Smooth muscle cell (in vitro differentiated cells): ENCODE measurements around the gene HERC6. TPM values are rescaled to one million over a fixed set of nuclear protein-coding genes. Genes with fewer than 3 reads are reported as not detected.

ENCODE experiments used
- DNase-seq: peaks from one replicate; lab custom pipeline; 2025; ENCODE audit not compliant: unreplicated experiment; lab: John Stamatoyannopoulos, UW
- H2AFZ ChIP-seq: fragments of 200-600 bp; sonication (generic); 2 replicates; pipeline ENCODE4 v1.6.0; 2016; ENCODE audit warnings: antibody characterized with exemption, low read depth, mild to moderate bottlenecking
- H3F3A ChIP-seq: fragments of 200-600 bp; sonication (generic); 2 replicates; pipeline ENCODE4 v1.6.0; 2017; ENCODE audit warnings: antibody characterized with exemption, low read depth
- H3K27ac ChIP-seq: fragments of 200-600 bp; sonication (generic); 2 replicates; pipeline ENCODE4 v1.5.1; 2016; ENCODE audit warnings: low read depth, mild to moderate bottlenecking
- H3K27me3 ChIP-seq: fragments of 200-600 bp; sonication (generic); 2 replicates; pipeline ENCODE4 v1.6.1; 2016; ENCODE audit warnings: low read depth, mild to moderate bottlenecking
- H3K36me3 ChIP-seq: fragments of 200-600 bp; sonication (generic); 2 replicates; pipeline ENCODE4 v1.5.1; 2016; ENCODE audit warnings: low read depth
- H3K4me1 ChIP-seq: fragments of 200-600 bp; sonication (generic); 2 replicates; pipeline ENCODE4 v1.5.1; 2016; ENCODE audit warnings: low read depth
- H3K4me2 ChIP-seq: fragments of 200-600 bp; sonication (generic); 2 replicates; pipeline ENCODE4 v1.6.0; 2016; ENCODE audit warnings: mild to moderate bottlenecking
- H3K4me3 ChIP-seq: fragments of 200-600 bp; sonication (generic); 2 replicates; pipeline ENCODE4 v1.5.1; 2016; ENCODE audit warnings: mild to moderate bottlenecking
- H3K79me2 ChIP-seq: fragments of 200-600 bp; sonication (generic); 2 replicates; pipeline ENCODE4 v1.6.0; 2016; ENCODE audit warnings: low read depth, mild to moderate bottlenecking
- H3K9ac ChIP-seq: fragments of 200-600 bp; sonication (generic); 2 replicates; pipeline ENCODE4 v1.6.0; 2016; ENCODE audit warnings: low read depth
- H3K9me3 ChIP-seq: fragments of 200-600 bp; sonication (generic); replicated peaks from 2 replicates; pipeline ENCODE4 v1.5.1; 2016; ENCODE audit warnings: low read depth
- H4K20me1 ChIP-seq: fragments of 200-600 bp; sonication (generic); 2 replicates; pipeline ENCODE4 v1.6.0; 2016; ENCODE audit warnings: low read depth
- WGBS: methylation state at CpG from one replicate; pipeline ENCODE4 v1.1.7; 2016; ENCODE audit warnings: low lambda C conversion rate; 5-methylcytosine and 5-hydroxymethylcytosine counted together
- polyA plus RNA-seq: library from polyadenylated mRNA; unstranded; fragments of >200 nt; fragmentation: Nextera tagmentation; extraction: Ambion mirVana; gene quantifications from 2 replicates; pipeline ENCODE4 v1.2.1, GENCODE V29; 2016
- total RNA-seq: library from RNA; depleted of rRNA; stranded (reverse); fragments of >200 nt; gene quantifications from 2 replicates; pipeline ENCODE4 v1.2.3, GENCODE V29; 2014
- TF ChIP-seq, protein P1 (sequence below): fragments of 200-600 bp; sonication (generic); IDR thresholded peaks from 2 replicates; pipeline ENCODE4 v1.5.1; 2017; ENCODE audit warnings: borderline replicate concordance, mild to moderate bottlenecking, antibody characterized with exemption; ENCODE audit not compliant: insufficient read depth, poor library complexity, severe bottlenecking

HERC6 gene
- total and polyA plus RNA-seq, 2 experiments from 2014 or later, result 0.39 to 0.45 TPM

DNA sequence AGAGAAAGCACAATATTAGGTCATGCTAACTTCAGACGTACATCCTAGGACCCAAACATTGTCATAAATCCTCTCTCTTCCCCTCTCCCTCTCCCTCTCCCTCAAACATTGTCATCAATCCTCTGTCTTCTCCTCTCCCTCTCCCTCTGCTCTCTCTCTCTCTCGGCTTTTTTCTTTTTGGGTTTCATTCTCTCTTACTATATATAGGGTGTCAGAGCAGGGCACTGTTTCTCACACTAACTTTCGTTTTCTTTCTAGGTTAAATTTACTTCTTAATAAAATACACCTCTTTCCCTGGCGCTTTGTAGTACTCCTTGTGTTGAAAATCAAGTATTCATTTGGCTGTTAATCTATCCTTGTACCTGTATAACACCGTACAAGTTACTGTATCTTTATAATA is 41.2 kb downstream of the HERC6 start:
- Histone ChIP-seq H3F3A (no peaks in the 10 kb centered on the region), H3K4me2 (no peak overlapping the region), H3K36me3 (no peaks in the 10 kb centered on the region), H3K27ac (no peak overlapping the region), H3K4me3 (no peak overlapping the region), H4K20me1 (no peaks in the 10 kb centered on the region), H3K4me1 (no peaks in the 10 kb centered on the region), H3K79me2 (no peaks in the 10 kb centered on the region), H3K27me3 (no peaks in the 10 kb centered on the region), H2AFZ (no peak overlapping the region), H3K9ac (no peak overlapping the region), H3K9me3 (no peaks in the 10 kb centered on the region)
- 92% methylated on average over 5 of the region's 5 CpGs for WGBS
- no peak for DNase-seq
- TF ChIP-seq, protein P1, sequence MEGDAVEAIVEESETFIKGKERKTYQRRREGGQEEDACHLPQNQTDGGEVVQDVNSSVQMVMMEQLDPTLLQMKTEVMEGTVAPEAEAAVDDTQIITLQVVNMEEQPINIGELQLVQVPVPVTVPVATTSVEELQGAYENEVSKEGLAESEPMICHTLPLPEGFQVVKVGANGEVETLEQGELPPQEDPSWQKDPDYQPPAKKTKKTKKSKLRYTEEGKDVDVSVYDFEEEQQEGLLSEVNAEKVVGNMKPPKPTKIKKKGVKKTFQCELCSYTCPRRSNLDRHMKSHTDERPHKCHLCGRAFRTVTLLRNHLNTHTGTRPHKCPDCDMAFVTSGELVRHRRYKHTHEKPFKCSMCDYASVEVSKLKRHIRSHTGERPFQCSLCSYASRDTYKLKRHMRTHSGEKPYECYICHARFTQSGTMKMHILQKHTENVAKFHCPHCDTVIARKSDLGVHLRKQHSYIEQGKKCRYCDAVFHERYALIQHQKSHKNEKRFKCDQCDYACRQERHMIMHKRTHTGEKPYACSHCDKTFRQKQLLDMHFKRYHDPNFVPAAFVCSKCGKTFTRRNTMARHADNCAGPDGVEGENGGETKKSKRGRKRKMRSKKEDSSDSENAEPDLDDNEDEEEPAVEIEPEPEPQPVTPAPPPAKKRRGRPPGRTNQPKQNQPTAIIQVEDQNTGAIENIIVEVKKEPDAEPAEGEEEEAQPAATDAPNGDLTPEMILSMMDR, result no peak

DNA sequence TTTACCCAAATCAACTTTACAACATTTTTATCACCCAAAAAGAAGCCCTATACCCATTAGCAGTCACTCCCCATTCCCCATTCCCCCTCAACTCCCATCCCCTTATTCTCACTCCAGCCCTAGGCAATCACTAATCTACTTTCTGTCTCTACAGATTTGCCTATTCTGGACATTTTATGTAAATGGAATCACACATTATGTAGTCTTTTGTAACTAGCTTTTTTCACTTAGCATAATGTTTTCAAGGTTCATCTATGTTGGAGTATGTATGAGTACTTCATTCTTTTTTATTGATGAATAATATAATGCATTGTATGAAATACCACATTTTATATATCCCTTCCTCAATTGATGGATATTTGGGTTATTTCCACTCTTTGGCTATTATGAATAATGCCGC is 42.2 kb downstream of the HERC6 start:
- H3K36me3 ChIP-seq, result no peaks in the 10 kb centered on the region
- TF ChIP-seq, protein P1, result no peak
- H3K27me3 ChIP-seq, result no peaks in the 10 kb centered on the region
- no peaks in the 10 kb centered on the region for H3F3A ChIP-seq
- 97% methylated on average over 1 of the region's 1 CpG for WGBS
- H3K4me1 ChIP-seq, result no peaks in the 10 kb centered on the region
- H2AFZ ChIP-seq, result no peak overlapping the region
- H3K9me3 ChIP-seq, result no peaks in the 10 kb centered on the region
- no peaks in the 10 kb centered on the region for H3K79me2 ChIP-seq
- H3K4me2 ChIP-seq, result no peak overlapping the region
- no peak for DNase-seq
- no peaks in the 10 kb centered on the region for H4K20me1 ChIP-seq
- no peak overlapping the region for H3K27ac ChIP-seq
- H3K4me3 ChIP-seq, result no peak overlapping the region
- no peak overlapping the region for H3K9ac ChIP-seq

DNA sequence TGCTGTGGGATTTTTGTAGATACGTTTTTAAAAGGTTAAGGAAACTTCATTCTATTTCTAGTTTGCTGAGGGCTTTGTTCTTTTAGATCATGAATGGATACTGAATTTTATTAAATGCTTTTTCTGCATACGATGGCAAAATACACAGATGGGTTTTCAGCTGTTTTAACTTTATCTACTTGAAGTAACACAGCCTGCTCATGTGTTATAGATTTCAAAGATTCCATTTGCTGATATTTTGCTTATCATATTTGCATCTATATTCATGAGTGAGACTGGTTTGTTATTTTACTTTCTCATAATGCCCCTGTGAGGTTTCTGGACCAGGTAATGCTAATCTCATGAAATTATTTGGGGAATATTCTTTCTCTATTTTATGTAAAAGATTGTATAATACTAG is 43.8 kb downstream of the HERC6 start:
- no peak overlapping the region for H3K4me2 ChIP-seq
- no peaks in the 10 kb centered on the region for H3K27me3 ChIP-seq
- H4K20me1 ChIP-seq, result no peaks in the 10 kb centered on the region
- no peaks in the 10 kb centered on the region for H3K79me2 ChIP-seq
- H3K4me1 ChIP-seq, result no peaks in the 10 kb centered on the region
- WGBS, result 80% methylated on average over 2 of the region's 2 CpGs
- H2AFZ ChIP-seq, result no peak overlapping the region
- H3K27ac ChIP-seq, result no peak overlapping the region
- TF ChIP-seq, protein P1, result no peak
- H3K4me3 ChIP-seq, result no peak overlapping the region
- no peak overlapping the region for H3K9ac ChIP-seq
- no peaks in the 10 kb centered on the region for H3F3A ChIP-seq
- DNase-seq, result no peak
- H3K36me3 ChIP-seq, result no peaks in the 10 kb centered on the region
- H3K9me3 ChIP-seq, result no peaks in the 10 kb centered on the region

DNA sequence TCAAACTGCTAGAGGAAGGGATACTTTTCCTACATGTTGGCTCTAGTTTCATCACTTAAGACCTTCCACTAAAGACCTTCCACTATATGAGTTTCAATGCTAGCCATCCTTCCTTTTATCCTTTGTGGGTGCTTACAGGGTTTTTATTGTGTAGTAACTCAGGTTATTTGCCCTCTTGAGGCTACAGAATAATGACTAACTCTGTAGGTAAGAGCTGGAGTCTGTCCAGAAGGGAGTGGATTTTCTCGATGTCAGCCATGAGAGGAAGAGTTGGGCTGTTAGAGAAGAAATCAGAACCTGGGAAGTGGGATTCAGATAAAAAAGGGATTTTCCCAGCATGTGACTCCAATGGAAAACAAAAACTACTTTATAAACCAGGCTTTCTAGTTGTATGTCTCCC is 50.7 kb downstream of the HERC6 start:
- WGBS, result 91% methylated on average over 1 of the region's 1 CpG
- Histone ChIP-seq H2AFZ (no peak overlapping the region), H4K20me1 (no peaks in the 10 kb centered on the region), H3K79me2 (no peaks in the 10 kb centered on the region), H3K4me3 (no peak overlapping the region), H3K9me3 (no peaks in the 10 kb centered on the region), H3K27ac (no peak overlapping the region), H3F3A (no peaks in the 10 kb centered on the region), H3K36me3 (no peaks in the 10 kb centered on the region), H3K4me1 (no peaks in the 10 kb centered on the region), H3K27me3 (no peaks in the 10 kb centered on the region), H3K9ac (no peak overlapping the region), H3K4me2 (no peak overlapping the region)
- TF ChIP-seq, protein P1, result no peak
- no peak for DNase-seq
